ENCODE measurements around the gene SERAC1. TPM values are rescaled to one million over a fixed set of nuclear protein-coding genes. Genes with fewer than 3 reads are reported as not detected.

The SERAC1 gene
- total RNA-seq, 1 experiment from 2014 or later, result 7.6 TPM

DNA sequence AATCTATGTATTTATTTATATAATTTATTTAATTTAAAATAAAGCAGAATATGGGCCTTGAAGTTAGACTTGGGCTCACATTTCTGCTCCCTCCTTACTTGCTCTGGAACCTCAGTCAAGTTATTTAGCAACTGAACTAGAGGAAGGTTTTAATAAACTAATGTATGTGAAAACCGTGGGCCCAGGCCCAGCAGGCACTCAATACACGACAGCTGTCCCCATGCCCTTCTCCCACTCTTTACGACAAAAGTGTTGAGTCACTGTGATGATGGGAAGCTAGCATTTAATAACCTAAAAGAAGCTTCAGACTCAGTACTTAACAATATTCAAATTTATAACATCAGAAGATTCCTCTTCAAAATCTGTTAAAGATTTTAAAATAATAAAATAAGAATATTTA is 46.7 kb downstream of the SERAC1 start:
- Mint-ChIP-seq H3K9me3 (no peaks in the 10 kb centered on the region), H3K36me3 (ENCODE audit: insufficient read depth in 1 of 3, low read depth in 3 of 3) (peaks cover 2 to 12% (median 5%) of the 10 kb centered on the region in 3 experiments; a peak in 5 of 7 replicates), H3K4me1 (0 out of 4 replicates have a peak, but pooled peaks cover 0 to 2% of the 10 kb centered on the region in 2 experiments), H3K4me3 (no peak overlapping the region), H3K27me3 (ENCODE audit: low read depth) (no peaks in the 10 kb centered on the region), H3K27ac (peak overlapping the region in 1 of 3 experiments; percentile 78; a peak in 1 of 7 replicates)
- no peak overlapping the region for H3K56ac ChIP-seq (ENCODE audit: insufficient read length, low read depth, low read length)
- H3K23ac ChIP-seq (ENCODE audit: insufficient read length, low read depth, low read length), result no peak overlapping the region
- H3K79me2 ChIP-seq (ENCODE audit: insufficient read depth, low read length), result no peaks in the 10 kb centered on the region
- H3K23me2 ChIP-seq (ENCODE audit: insufficient read length, low read depth, low read length, poor library complexity, severe bottlenecking), result no peaks in the 10 kb centered on the region
- WGBS (ENCODE audit: extremely low coverage, insufficient read length, low lambda C conversion rate), result no CpG with 5 or more reads among the region's 3 CpGs
- no peaks in the 10 kb centered on the region for H3K79me1 ChIP-seq (ENCODE audit: insufficient read depth, low read depth, low read length, poor library complexity, severe bottlenecking)
- no peak overlapping the region for H4K91ac ChIP-seq (ENCODE audit: insufficient read length, low read depth, low read length)
- H3K4me2 ChIP-seq (ENCODE audit: insufficient read depth, insufficient read length, low read length), result no peak overlapping the region
- no peak overlapping the region for H3K9ac ChIP-seq (ENCODE audit: extremely low read depth, insufficient read length, low read length)
- no peak overlapping the region for H3K4ac ChIP-seq (ENCODE audit: low read depth, low read length)
- H3K27me3 ChIP-seq (ENCODE audit: insufficient read depth, low read length), result no peaks in the 10 kb centered on the region
- no peaks in the 10 kb centered on the region for H4K20me1 ChIP-seq (ENCODE audit: control insufficient read depth, insufficient read depth, insufficient read length)
- no peak overlapping the region for H2BK120ac ChIP-seq (ENCODE audit: low read depth, low read length, poor library complexity, severe bottlenecking)
- H3K9me3 ChIP-seq (ENCODE audit: control insufficient read depth, low read depth, low read length), result no peaks in the 10 kb centered on the region
- H3K18ac ChIP-seq (ENCODE audit: insufficient read length, low read depth, low read length), result no peak overlapping the region
- H2BK20ac ChIP-seq (ENCODE audit: low read depth, low read length, poor library complexity, severe bottlenecking), result no peak overlapping the region
- no peak overlapping the region for H2AK5ac ChIP-seq (ENCODE audit: insufficient read length, low read length)
- no peak overlapping the region for H2BK12ac ChIP-seq (ENCODE audit: insufficient read length, low read depth, low read length)
- no peak overlapping the region for H4K8ac ChIP-seq (replicated peaks; ENCODE audit: insufficient read length, low read depth, low read length)
- H2BK15ac ChIP-seq (ENCODE audit: low read depth, low read length), result no peak overlapping the region
- no peak for DNase-seq
- H3K14ac ChIP-seq (ENCODE audit: insufficient read depth, low read length), result no peak overlapping the region
- H2AFZ ChIP-seq (ENCODE audit: low read length), result no peak overlapping the region
- no peak overlapping the region for H3T11ph ChIP-seq (ENCODE audit: low read length)
- no peaks in the 10 kb centered on the region for H3K4me1 ChIP-seq (ENCODE audit: insufficient read depth, low read length)
- no peak overlapping the region for H3K27ac ChIP-seq (ENCODE audit: insufficient read length, low read depth, low read length)
- no peak overlapping the region for H2BK5ac ChIP-seq (ENCODE audit: insufficient read length, low read length)
- no peak for TF ChIP-seq CTCF (conservative IDR thresholded peaks at IDR 0.05)
- H4K5ac ChIP-seq (ENCODE audit: insufficient read length, low read depth, low read length), result no peak overlapping the region

All from H9 (cell line).